Left ventricle myocardium inferior (tissue), 1 donor: ENCODE measurements around the gene B3GNT2. TPM values are rescaled to one million over a fixed set of nuclear protein-coding genes. Genes with fewer than 3 reads are reported as not detected.
A peak's percentile ranks its signal among the peaks of the same experiment; 100 is the strongest.

Source experiments
- DNase-seq: peaks from one replicate; pipeline ENCODE4 v3.0.0-alpha.2; 2020
- H3K27ac ChIP-seq: fragments of 200-600 bp; replicated peaks from 2 replicates; pipeline ENCODE4 v1.8.0; 2021
- H3K27me3 ChIP-seq: fragments of 200-600 bp; 2 replicates; pipeline ENCODE4 v1.8.0; 2021; ENCODE audit warnings: low read depth
- H3K36me3 ChIP-seq: fragments of 200-600 bp; 2 replicates; pipeline ENCODE4 v1.8.0; 2021
- H3K4me1 ChIP-seq: fragments of 200-600 bp; 2 replicates; pipeline ENCODE4 v1.8.0; 2021
- H3K4me3 ChIP-seq: fragments of 200-600 bp; 2 replicates; pipeline ENCODE4 v1.8.0; 2021; ENCODE audit warnings: mild to moderate bottlenecking, moderate library complexity
- H3K9me3 ChIP-seq: fragments of 200-600 bp; replicated peaks from 2 replicates; pipeline ENCODE4 v1.8.0; 2021
- intact Hi-C: fragments of 100-400 bp; cut with micrococcal nuclease; formaldehyde crosslinking; loops from one replicate; pipeline ENCODE4 v1.11.0; 2022
- total RNA-seq: library from RNA; stranded (reverse); fragmentation: NEBNext Ultra II Directional; extraction: Animal tissue kit (Norgen Biotek cat#: 25700); gene quantifications from one replicate; pipeline ENCODE4 v1.2.1, GENCODE V29; 2021
- TF ChIP-seq, protein P1 (sequence below): fragments of 200-600 bp; IDR thresholded peaks from 2 replicates; pipeline ENCODE4 v1.8.0; 2021; ENCODE audit warnings: antibody characterized with exemption, mild to moderate bottlenecking, borderline replicate concordance
- donor health status: DM: no; HTN: yes; CAD: no; lungs with severe emphysema.

Gene B3GNT2
- total RNA-seq, 1 donor from 2014 or later, result 16.8 TPM

- Histone ChIP-seq H3K4me1 (peaks cover 95% of the 10 kb centered on the region), H3K27ac (peak overlapping the region; percentile 77), H3K27me3 (no peaks in the 10 kb centered on the region), H3K9me3 (peaks cover 14% of the 10 kb centered on the region), H3K4me3 (no peak overlapping the region), H3K36me3 (peaks cover 4% of the 10 kb centered on the region)
- TF ChIP-seq, protein P1, sequence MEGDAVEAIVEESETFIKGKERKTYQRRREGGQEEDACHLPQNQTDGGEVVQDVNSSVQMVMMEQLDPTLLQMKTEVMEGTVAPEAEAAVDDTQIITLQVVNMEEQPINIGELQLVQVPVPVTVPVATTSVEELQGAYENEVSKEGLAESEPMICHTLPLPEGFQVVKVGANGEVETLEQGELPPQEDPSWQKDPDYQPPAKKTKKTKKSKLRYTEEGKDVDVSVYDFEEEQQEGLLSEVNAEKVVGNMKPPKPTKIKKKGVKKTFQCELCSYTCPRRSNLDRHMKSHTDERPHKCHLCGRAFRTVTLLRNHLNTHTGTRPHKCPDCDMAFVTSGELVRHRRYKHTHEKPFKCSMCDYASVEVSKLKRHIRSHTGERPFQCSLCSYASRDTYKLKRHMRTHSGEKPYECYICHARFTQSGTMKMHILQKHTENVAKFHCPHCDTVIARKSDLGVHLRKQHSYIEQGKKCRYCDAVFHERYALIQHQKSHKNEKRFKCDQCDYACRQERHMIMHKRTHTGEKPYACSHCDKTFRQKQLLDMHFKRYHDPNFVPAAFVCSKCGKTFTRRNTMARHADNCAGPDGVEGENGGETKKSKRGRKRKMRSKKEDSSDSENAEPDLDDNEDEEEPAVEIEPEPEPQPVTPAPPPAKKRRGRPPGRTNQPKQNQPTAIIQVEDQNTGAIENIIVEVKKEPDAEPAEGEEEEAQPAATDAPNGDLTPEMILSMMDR, result no peak
- no peak for DNase-seq
- intact Hi-C loops, result no loop called here
These were observed 20.7 kb downstream of the B3GNT2 start for GRCh38 chr2:62216616-62217015.

- Histone ChIP-seq H3K27ac (peak overlapping the region; percentile 77), H3K27me3 (no peaks in the 10 kb centered on the region), H3K36me3 (peaks cover 4% of the 10 kb centered on the region), H3K4me1 (peaks cover 97% of the 10 kb centered on the region), H3K9me3 (peaks cover 8% of the 10 kb centered on the region), H3K4me3 (no peak overlapping the region)
- TF ChIP-seq, protein P1, result no peak
- DNase-seq, result no peak
- intact Hi-C loops, result no loop called here
These were observed 21.5 kb downstream of the B3GNT2 start for GRCh38 chr2:62217421-62217820.

GRCh38 chr2:62217970-62218369 lies 22.1 kb downstream of the B3GNT2 start:
- Histone ChIP-seq H3K9me3 (peaks cover 8% of the 10 kb centered on the region), H3K36me3 (peaks cover 10% of the 10 kb centered on the region), H3K27ac (peak overlapping the region; percentile 77), H3K27me3 (no peaks in the 10 kb centered on the region), H3K4me1 (peaks cover 97% of the 10 kb centered on the region), H3K4me3 (no peak overlapping the region)
- intact Hi-C loops, result no loop called here
- TF ChIP-seq, protein P1, result no peak
- DNase-seq, result no peak

DNA sequence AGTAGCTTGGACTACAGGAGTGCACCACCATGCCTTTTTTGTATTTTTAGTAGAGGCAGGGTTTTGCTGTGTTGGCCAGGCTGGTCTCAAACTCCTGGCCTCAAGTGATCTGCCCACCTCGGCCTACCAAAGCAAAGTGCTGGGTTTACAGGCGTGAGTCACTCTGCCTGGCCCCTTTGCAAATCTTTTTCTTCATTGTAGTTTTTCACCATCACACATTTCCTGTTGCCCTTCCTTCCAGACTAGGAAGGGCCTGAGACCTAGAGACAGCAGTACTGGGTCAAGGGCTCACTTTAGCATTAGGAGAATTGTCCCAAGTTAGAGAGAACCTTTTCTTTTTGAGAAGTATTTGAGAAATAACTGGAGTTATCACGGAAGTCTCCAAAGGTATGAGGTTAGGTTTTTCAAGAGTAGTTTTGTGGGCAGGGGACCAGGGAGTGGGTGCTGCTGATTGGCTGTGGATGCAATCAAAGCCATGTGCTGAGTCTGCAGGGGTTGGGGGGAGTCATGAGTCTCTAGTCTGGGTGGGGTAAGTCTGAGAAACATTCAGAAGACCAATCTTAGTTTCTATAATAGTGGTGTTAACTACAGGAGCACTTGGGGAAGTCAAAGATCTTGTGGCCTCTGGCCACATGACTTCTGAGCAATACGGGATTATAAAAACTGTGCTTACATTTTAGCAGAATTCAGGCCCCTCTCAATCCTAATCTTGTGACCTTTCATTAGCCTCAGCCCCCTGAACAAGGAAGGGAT lies 23.7 kb downstream of the B3GNT2 start:
- DNase-seq, result no peak
- intact Hi-C loops, result no loop called here
- H3K4me1 ChIP-seq, result peaks cover 86% of the 10 kb centered on the region
- peak overlapping the region; percentile 77 for H3K27ac ChIP-seq
- TF ChIP-seq, protein P1, result no peak
- H3K4me3 ChIP-seq, result no peak overlapping the region
- no peaks in the 10 kb centered on the region for H3K27me3 ChIP-seq
- peaks cover 8% of the 10 kb centered on the region for H3K9me3 ChIP-seq
- H3K36me3 ChIP-seq, result peaks cover 15% of the 10 kb centered on the region

- H3K4me3 ChIP-seq, result no peak overlapping the region
- DNase-seq, result no peak
- peak overlapping the region; percentile 28 for H3K27ac ChIP-seq
- TF ChIP-seq, protein P1, result no peak
- peaks cover 8% of the 10 kb centered on the region for H3K9me3 ChIP-seq
- H3K4me1 ChIP-seq, result peaks cover 75% of the 10 kb centered on the region
- H3K27me3 ChIP-seq, result no peaks in the 10 kb centered on the region
- intact Hi-C loops, result no loop called here
- H3K36me3 ChIP-seq, result peaks cover 27% of the 10 kb centered on the region
These were observed 25.2 kb downstream of the B3GNT2 start for GRCh38 chr2:62221141-62221540.
